DMS 273 (cell line): Measurements from ENCODE around the gene FMC1.
"Not testable (repeated sequence)": the region's sequence is repeated elsewhere in the genome, so short reads cannot be mapped to it uniquely, and the experiment has no call there.

Experiments
- DNase-seq: peaks from one replicate; lab custom pipeline; 2025; ENCODE audit not compliant: unreplicated experiment; lab: John Stamatoyannopoulos, UW

The FMC1 gene

DNA sequence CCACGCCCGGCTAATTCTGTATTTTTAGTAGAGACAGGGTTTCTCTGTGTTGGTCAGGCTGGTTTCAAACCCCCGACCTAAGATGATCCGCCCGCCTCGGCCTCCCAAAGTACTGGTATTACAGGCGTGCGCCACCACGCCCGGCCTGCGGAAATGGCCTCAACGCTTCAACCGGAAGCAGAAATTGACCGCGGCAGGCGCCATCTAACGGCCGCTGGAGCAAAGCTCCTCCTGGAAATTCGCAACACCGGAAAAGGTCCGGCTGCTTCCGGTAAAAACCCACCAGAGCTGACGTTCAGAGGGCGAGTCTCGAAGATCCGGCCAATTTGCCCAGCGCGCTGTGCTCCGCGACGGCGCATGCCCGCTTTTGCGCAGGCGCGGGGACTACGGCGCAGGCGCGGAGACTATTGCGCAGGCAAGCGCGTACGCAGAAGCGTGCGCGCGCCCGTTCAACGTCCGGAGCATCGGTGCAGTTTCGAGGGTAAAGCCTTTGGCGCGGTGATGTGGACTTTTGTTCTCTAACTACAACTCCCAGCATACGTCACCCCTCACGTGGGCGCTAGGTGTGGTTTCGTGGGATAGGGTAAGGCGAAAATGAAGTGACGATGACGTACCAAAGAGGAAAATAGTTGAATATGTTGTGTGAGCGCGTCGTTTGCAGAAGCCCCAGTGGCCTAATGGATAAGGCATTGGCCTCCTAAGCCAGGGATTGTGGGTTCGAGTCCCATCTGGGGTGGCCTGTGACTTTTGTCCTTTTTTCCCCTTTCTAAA, 915 bp upstream of the FMC1 start:
- DNase-seq: peak; percentile 100

DNA sequence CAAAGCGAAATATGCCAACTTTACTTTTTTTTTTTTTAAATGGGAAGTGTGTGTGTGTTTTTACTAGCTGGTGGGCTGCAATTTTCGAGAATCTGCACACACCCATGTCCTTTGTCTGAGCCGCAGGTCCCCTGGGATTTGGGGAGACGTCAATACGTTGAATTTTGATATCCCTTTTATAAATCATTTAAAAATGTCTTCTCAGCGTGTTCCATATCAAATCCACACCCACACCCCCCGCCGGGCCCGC, 404 bp upstream of the FMC1 start:
- DNase-seq: no peak

GRCh38 chr7:139341776-139342226, 664 bp downstream of the FMC1 start:
- DNase-seq: no peak

GRCh38 chr7:139345042-139345441, 3.9 kb downstream of the FMC1 start:
- DNase-seq: no peak

- DNase-seq: no peak
Measured at GRCh38 chr7:139351027-139351426, 9.9 kb downstream of the FMC1 start.

DNA sequence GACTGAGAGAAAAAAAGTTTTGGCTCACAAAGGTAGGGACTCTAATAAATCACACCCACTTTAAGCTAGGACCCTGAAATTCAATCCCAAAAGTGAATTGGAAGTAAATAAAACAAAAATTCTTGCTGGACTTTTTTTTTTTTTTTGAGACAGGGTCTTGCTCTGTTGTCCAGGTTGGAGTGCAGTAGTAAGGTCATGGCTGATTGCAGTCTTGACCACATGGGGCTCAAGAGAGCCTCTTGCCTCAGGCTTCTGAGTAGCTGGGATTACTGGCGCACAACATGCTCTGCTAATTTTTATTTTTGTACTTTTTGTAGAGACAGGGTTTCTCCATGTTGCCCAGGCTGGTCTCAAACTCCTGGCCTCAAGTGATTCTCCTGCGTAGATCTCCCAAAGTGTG, 13.6 kb downstream of the FMC1 start:
- no peak for DNase-seq

- DNase-seq: no peak
Measured at GRCh38 chr7:139355320-139355719, 14.2 kb downstream of the FMC1 start.

DNA sequence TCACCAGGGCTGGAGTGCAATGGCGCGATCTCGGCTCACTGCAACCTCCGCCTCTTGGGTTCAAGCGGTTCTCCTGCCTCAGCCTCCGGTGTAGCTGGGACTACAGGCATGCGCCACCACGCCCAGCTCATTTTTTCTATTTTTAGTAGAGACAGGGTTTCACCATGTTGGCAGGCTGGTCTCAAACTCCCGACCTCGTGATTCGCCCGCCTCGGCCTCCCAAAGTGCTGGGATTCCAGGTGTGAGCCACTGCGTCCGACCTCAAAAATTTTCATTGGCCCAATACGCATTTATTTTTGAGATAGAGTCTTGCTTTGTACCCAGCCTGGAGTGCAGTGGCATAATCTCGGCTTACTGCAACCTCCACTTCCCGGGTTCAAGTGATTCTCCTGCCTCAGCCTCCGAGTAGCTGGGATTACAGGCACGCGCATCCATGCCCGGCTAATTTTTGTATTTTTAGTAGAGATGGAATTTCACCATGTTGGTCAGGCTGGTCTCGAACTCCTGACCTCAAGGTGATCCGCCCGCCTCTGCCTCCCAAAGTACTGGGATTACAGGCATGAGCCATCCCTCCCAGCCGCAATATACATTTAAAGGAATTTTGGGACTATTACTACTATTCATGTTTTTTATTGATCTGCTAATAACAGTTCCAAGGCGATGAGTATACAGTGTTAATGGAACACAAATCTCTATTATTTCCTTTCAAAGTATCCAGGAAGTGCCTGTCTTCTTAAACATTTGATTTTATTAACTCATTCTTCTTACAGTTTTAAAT, 16.8 kb downstream of the FMC1 start:
- DNase-seq: not testable (repeated sequence)

- no peak for DNase-seq
Measured at GRCh38 chr7:139358541-139359365, 17.6 kb downstream of the FMC1 start.

DNA sequence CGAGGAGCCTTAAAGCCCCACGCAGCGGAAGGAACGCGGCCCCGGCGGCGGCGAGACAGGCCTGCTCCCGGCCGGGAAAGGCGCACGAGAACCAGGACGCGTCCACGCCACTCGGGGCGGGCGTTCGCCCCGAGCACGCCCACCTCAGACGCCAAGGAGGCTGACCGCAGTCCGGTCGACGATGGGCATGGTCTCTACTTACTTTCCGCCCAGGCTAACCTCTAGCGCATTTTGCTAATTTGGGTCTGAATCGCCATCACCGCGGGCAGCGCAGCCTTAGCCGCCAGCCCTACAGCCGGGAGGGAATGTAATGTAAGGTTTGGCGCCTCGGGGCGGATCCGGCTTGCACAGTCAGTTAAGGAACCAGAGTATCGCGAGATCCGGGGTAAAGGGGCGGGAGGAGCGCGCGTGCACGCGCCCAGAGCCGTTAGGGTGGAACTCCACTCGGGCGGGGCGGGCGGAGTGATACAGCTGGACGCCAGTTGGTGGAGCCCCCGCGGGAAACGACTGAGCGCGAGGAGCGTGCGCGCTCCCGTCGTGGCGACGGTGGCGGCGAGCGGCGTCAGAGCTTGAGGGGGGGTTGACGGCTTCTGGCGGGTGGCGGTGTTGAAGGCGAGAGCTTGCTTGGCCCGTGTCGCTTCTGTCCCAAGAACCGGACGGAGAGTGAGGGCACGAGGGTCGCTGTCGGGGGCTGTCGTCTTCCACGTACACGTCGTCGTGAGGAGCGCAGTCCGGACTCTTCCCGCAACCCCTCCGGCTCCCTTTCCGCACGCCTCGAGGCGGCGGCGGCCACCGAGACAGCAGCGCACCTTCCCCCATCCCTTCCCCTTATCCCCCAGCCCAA, 18.5 kb downstream of the FMC1 start, which contains the start of gene LUC7L2:
TSS of gene LUC7L2 (plus strand) at position 529 of the 844 bp plus-strand sequence. CDS start 368 bp downstream, outside the sequence.
- DNase-seq: peak; percentile 100

- DNase-seq: peak; percentile 99
Measured at GRCh38 chr7:139360210-139360947, 19.2 kb downstream of the FMC1 start.

GRCh38 chr7:139360948-139361307, 19.8 kb downstream of the FMC1 start:
- DNase-seq: no peak

GRCh38 chr7:139361523-139361922, 20.4 kb downstream of the FMC1 start:
- no peak for DNase-seq

GRCh38 chr7:139362302-139362701, 21.2 kb downstream of the FMC1 start:
- peak; percentile 69 for DNase-seq

DNA sequence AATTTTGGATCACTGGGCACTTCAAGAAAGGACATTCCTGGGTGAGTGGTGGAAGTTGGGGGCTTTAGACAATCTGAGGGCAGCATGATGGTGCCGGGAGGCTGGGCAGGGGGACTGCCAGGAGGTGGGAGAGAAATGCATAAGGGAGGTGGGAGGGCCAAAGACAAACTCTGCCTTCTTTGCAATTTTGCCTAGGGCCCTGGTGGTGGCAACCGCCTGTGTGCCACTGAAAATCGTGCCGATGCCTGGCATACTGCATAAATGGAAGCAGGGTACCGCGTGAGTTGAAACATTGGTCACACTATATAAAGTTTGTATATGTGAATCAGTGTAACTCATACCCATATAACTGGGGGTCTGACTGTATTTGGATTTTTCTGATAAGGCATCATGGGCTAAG, 21.8 kb downstream of the FMC1 start:
- no peak for DNase-seq

- DNase-seq: no peak
Measured at GRCh38 chr7:139365336-139365735, 24.2 kb downstream of the FMC1 start.

- no peak for DNase-seq
Measured at GRCh38 chr7:139366400-139366799, 25.3 kb downstream of the FMC1 start.

GRCh38 chr7:139367438-139368155, 26.5 kb downstream of the FMC1 start:
- no peak for DNase-seq

DNA sequence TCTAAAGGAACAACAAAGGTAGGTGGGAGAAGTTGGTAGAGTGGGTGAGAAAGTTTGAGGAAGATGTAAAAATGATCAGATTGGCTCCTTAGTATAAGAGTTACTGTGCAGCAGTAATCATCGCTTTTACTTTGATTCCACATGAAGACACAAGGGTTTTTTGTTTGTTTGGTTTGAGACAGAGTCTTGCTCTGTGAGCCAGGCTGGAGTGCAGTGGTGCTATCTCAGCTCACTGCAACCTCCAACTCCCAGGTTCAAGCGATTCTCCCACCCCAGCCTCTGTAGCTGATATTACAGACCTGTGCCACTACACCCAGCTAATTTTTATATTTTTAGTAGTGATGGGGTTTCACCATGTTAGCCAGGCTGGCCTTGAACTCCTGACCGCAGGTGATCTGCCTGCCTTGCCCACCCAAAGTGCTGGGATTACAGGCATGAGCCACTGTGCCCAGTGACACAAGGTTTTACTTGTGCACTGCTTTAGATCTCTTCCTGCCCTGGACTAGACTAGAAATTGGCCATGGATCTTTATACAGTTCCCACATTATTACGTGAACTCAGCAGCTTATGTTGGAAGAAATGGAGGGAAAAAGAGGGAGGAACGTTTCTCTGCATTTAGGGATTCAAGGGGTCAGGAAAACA, 29.3 kb downstream of the FMC1 start:
- DNase-seq: no peak
